PC-9 (cell line): ENCODE measurements around the gene MSI2.

Source experiments
- CTCF ChIP-seq: fragments of 200-600 bp; sonication (generic); conservative IDR thresholded peaks from 2 replicates; pipeline ENCODE4 v1.6.1; 2017; ENCODE audit warnings: mixed run types, antibody characterized with exemption, mild to moderate bottlenecking, moderate library complexity
- EZH2 ChIP-seq: fragments of 200-600 bp; sonication (generic); IDR thresholded peaks from 2 replicates; pipeline ENCODE4 v1.8.0; 2017; ENCODE audit warnings: antibody characterized with exemption, low read depth

- no peak for TF ChIP-seq EZH2
- no peak for TF ChIP-seq CTCF
Measured at GRCh38 chr17:57657211-57657610, 400.9 kb downstream of the MSI2 start.
